Eye (tissue), 1 donor: ENCODE data around the gene ABLIM1.
A peak's percentile ranks its signal among the peaks of the same experiment; 100 is the strongest.

Experiments used
- DNase-seq: peaks from one replicate; pipeline ENCODE4 v3.0.0-alpha.2; 2015

ABLIM1 gene

DNA sequence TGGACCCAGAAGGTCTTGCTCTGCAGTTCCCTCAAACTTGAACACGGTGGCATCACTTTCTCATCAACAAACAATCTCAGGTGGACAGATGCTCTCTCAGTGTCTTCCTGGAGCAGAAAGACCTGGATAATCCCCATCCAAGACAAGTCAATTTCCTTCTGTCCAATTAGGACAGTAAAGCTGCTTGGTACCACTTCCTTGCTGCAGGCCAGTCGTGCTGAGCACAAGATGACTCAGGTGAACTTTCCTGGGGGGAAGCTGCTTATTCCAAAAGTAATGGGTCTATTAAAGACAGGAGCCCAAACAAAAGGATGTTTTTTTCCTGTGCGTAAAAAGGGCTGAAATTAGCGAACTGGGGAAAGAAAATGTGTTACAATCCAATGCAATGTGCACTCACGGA is 146.2 kb downstream of the ABLIM1 start:
- no peak for DNase-seq

DNA sequence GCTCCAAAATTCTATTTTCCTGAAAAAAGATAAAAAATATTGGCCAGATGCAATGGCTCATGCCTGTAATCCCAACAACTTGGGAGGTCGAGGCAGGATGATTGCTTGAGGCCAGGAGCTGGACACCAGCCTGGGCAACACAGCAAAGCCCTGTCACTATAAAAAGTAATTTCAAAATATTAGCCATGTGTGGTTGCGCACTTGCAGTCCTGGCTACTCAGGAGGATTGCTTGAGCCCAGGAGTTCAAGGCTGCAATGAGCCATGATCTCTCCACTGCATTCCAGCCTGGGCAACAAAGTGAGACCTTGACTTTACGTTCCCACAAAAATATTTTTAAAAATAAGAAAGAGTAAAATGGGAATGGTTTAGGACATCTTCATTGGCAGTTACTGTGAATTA is 149.7 kb downstream of the ABLIM1 start:
- no peak for DNase-seq

DNA sequence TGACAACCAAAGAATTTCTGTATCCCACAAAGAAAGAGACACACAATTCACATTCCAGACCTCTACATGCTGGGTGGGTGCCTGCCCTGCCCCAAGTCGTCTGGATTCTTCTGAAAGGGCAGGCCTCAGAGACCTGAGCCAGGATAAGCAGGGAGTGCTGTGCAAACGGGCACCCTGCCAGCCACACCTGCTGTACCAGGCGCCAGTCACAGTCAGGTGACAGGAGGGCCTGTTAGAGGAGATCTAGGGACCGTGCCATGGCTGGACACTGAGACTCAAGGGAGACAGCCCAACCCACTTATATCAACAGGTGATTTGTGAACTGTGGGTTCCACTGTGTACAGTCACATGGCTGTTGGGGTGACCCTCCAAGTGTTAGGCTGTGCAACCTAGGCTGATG is 150.6 kb downstream of the ABLIM1 start:
- DNase-seq = no peak

DNA sequence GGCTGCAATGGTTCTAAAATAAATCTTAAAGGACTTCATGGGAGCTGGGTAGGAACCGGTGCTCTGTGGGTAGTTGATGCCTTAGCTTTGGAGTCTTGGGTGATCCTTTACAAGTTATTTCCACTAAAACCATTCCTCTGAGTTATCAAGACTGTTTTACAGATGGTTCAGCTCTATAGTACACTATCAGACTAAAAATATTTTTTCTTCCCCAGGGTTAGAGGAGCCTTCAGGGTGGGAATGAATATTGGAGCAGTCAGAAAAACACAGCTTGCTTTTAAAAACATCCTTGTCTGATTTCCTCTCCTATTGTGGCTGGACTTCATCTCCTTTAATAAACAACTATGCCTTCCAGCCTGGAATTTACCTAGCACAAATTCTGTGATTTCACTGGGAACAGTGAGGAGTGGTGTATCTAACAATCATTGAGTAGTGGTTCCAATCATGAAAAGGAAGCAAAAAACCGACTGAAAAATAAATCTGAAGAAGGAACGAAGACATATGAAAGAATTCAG is 151.1 kb downstream of the ABLIM1 start:
- DNase-seq = no peak

DNA sequence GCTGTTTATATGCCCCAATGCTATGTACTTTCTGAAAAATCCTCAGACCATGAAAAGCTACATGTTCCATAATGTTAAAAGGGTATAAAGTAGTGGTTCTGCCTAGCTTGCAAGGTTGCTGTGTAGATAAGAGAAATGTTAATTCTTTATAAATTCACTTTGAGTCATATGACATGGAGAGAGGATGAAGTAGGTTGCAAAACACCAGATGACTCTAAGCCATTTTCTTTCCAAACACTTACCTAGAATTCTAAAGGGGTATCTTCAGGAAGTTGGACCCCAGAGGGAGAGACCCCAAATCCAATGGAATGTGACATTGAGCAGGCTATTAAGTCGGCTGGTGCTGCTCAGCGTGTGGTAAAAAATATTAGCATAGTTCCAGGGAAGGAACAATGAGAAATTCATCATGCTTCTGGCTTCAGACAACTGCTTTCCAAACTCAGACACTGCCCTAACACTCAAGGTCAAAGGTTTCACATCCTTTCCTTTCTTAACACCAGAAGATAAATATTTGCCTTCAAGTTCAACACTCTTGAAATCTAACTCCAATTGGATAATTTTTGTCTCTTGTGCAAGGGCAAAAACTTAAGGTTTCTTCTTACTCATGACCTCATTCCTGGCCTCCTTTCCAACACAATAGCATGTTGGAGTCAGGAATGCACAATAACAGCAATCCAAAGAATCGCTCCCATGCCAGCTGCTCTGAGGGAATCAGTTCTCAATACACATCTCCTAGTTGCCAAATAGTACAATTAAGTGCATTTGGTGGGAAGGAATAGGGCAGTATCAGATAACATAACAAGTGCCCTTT is 153.1 kb downstream of the ABLIM1 start:
- peak; percentile 90 for DNase-seq

DNA sequence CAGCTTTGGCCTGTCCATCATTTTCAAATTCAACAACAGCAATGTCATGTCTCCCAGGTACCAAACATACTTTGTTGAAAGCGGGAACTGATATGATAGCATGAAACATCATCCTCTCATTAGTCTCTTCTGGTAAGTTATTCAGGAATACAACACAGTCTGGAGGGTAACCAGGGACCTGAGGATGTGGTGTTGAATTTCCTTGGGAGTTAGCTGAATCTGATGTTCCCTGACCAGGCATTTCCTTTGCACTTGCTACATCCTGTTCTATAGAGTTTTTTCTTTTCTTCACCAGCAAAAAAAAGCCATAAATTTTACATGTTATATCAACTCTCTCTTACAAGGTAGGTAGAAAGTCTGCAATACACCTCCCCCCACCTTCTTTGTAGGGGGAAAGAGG is 156.0 kb downstream of the ABLIM1 start:
- DNase-seq = no peak

DNA sequence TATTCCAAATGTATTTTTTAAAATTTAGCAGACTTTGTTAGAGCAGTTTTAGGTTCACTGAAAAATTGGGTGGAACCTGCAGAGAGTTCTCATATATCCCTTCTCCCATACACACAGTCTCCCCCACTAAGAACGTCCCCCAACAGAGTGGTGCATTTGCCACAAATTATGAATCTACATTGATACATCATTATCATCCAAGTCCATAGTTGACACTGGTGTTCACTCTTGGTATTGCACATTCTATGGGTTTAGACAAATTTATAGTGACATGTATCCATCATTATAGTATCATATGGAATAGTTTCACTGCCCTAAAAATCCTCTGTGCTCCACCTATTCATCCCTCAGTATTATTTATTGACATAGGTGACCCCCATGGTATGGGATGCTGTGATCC is 156.4 kb downstream of the ABLIM1 start:
- DNase-seq = no peak

DNA sequence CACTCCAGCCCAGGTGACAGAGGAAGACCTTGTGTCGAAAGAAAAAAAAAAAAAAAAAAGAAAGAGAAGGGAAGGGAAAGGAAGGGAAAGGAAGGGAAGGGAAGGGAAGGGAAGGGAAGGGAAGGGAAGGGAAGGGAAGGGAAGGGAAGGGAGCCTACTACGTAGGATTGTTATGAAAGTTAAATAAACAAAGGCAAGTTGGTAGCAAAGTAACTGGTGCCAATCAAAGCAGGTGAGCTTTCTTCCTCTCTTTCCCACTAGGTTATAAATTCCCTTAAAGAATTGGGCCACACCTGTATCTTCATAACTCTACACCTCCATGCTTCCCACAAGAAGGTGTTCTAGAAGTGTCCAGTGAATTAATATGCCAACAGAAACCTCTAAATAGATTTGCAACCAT is 157.4 kb downstream of the ABLIM1 start:
- DNase-seq = no peak

DNA sequence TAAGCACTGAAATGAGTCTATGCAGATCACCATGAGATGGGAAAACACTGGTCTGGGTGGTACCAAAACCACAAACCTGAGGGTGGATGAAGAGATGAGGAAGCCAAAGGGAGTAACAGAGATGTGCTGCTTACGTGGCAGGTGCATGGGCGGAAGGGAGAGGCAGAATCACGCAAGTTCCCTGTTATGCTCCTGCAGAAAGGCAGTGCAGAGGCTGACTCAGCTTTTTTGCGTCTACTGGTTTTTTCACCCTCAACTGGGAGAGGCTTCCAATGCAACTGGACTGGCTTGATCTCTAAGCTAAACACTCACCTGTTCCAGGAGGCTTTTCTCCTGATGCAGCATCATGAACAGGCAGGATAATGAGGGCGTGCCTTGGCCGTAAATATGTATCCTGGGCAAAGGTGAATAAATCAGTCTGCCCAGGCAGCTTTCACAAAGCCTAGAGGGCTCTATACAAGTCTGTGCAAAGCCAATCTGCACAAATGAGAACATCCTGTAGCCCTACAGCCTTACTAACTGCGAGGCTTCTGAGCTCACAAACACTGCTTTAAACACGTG is 158.4 kb downstream of the ABLIM1 start:
- no peak for DNase-seq

DNA sequence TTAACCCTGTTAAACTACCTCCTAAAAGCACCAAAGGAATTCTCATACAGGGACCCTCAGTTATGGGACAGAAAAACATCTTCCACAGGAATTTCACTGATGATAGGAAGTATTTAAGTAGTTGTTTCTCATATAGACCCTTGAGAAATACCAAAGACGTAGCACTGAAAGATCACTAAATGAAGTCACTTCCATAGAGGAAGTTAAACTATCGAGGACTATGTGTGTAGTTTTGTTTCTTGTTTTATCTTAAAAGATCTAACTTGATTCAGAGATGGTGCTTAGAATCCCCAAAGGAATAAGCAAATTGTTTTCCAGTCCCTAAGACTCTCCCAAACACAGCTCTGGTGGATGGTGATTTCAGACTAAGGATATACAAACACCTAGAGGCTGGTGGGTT is 159.0 kb downstream of the ABLIM1 start:
- no peak for DNase-seq

DNA sequence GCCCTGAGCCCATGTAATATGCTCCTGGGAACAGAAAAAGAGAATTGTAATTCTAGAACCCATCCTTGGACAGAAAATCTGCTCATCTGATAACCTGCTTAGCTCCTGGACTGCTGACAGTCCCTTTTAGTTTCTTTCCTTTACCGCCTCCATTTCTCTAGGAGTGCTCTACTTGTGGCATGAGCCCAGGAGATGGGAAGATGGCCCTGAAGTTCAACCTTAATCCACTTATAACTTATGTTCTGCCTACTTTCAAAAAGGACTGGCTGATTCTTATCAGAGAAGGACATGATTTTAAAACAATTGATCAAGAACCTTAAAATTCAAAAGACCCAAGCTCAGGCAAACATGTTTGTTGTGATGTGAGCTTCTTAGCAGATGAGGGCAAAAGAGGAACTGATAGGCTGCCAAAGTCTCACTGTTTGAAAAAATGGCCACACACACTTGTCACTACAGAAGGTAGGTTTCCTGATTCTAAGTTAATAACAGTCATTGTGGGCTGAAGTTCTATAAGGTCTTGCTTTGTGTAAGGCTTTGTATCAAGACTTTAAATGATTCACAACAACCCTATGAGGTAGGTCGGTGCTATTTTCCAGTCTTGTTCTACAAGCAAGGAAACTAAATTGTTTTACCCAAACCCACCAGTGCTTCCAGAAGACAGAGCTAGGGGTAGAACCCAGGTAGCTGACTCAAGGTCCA is 159.5 kb downstream of the ABLIM1 start:
- DNase-seq = no peak

DNA sequence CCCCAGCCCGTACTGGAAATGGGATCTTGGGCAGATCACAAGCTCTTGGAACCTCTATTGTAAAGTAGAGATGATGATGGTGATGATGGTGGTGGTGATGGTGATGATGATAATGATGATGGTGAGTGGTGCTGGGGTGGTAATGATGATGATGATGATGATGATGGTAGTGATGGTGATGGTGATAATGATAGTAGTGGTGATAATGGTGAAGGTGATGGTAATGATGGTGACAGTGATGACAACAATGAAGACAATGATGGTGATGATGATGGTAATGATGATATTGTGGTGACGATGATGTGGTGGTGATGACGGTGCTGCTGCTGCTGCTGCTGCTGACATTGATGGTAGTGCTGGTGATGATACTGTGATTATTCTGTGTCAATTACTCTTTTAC is 162.8 kb downstream of the ABLIM1 start:
- DNase-seq = no peak

DNA sequence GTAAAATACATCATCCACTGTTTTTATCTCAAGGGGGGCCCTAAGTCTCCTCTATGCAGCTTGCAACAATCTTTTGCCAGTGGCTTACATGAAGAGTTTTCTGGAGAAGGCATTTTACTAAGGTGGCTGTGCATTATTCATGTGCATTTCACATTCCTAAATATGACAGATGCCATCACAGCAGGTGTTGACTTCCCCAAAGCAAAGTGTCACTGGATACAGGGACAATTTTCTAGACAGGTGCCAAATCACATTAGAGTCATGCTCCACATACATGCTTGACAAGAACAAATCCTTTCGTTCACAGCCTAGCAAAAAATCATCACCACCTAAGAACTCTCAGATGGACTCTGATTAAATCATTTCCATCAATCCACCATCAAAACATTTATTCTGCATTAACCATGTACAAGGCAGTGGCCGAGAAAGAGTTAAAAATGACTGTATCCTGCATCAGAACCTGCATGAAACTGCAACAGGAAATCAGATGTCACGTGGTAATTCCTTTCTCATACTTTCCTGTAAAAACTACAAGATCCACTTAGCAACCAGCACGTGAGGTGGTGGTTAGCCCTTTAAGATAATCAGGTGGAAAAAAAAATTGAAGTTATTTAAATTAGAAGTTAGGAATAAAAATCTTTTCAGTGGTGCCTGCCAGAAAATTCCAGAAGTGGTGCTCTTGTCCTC is 165.6 kb downstream of the ABLIM1 start:
- peak; percentile 77 for DNase-seq

DNA sequence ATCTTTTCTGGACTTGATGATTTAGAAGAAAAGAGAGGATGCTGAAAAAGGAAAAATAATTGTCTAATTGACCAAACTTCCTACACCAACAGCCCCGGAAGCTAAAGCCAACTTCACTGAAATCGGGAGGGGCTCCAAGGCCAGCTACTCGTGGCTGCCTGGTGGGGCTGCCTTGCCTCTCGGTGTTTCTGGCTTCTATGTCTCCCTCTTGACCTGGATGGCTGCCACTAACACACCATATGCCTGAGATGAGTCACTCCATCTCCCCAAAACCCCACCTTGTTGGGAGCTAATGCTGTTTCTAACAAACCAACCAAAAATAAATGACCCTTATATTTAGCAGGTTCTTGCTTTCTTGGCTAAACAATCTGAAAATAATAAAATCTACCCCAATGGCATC is 166.1 kb downstream of the ABLIM1 start:
- no peak for DNase-seq

DNA sequence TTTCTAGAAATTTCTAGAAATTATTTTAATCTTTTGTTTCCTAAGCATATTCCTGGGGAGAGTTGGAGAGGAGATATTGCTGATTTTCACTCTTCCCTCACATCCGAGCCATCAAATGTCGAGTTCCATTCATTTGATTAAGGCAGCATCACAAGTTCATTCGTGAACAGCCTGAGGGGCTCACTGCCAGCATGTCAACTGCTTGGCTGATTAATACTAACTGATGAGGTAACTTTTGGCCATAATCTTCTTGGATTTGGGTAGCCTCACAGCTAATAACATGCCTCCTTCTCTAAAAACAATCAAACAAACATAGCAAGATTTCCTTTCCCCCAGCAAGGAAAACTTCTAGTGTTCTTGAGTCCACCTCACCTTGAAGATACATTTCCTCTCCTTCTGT is 166.7 kb downstream of the ABLIM1 start:
- peak; percentile 76 for DNase-seq

DNA sequence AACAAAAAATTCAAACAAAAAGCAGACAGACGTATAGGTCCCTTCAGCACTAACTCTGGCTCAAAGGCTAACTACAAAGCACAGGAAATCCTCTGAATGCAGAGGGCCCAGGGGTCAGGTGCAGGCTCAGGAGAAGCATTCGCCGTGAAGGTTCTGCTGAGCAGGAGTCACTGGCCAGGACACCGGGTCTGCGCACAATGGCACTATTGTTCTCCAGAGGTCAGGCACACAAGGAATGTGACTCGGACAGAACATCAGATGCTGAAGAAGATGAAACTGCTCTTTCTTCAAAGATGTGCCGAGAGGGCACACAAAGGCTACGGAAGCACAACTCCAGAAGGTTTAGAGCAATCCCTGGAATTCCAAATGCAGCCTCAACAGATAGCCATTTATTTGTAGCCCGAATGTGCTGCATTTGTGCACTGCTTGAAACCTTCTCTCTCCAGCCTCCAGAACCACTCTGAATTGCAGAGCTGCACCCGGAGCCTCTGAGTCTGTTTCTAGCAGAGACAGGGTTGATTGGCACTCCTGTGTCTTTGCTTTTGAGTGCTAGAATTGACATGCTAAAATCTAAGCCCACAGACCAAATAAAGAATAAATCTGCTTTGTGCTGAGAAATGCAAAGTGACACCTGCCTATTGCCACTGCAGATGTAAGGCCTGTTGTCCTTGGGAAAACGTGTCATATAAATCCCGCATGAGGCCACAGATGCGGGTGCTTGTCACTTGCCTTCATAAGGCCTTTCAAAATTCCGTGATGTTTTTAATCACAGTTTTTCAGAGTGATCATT is 168.4 kb downstream of the ABLIM1 start:
- DNase-seq = peak; percentile 74

DNA sequence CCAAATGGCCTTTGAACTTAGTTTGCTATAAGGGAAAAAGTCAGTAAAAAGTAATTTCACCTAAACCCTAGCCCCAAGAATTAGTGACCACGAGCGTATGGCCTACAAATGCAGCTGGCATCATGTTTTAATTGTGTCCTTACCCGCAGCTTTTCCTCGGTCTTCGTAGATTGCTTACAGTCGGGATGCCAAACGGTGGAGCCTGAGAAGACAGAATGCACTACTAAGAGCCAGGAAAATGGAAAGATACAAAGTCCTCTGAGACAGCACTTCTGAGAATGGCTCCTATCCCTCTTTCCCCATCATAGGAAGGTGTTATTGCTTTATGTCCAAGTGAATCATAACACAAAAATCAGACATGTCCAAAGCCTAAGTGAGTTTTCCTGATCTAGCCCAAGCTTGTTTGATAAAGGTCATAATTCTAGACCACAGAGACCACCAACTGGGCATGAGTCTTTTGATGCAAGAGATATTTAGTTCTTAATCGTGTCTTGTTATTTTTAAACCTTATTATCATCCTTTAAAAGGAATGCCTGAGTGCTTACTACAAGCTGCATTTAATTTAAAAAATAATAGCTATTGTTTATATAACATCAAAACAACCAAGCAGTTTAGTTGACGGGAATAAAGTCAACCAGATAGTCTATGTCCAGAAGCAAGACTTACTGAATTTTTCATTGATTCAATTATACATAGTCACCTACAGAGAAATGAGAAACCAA is 170.1 kb downstream of the ABLIM1 start:
- peak; percentile 38 for DNase-seq

DNA sequence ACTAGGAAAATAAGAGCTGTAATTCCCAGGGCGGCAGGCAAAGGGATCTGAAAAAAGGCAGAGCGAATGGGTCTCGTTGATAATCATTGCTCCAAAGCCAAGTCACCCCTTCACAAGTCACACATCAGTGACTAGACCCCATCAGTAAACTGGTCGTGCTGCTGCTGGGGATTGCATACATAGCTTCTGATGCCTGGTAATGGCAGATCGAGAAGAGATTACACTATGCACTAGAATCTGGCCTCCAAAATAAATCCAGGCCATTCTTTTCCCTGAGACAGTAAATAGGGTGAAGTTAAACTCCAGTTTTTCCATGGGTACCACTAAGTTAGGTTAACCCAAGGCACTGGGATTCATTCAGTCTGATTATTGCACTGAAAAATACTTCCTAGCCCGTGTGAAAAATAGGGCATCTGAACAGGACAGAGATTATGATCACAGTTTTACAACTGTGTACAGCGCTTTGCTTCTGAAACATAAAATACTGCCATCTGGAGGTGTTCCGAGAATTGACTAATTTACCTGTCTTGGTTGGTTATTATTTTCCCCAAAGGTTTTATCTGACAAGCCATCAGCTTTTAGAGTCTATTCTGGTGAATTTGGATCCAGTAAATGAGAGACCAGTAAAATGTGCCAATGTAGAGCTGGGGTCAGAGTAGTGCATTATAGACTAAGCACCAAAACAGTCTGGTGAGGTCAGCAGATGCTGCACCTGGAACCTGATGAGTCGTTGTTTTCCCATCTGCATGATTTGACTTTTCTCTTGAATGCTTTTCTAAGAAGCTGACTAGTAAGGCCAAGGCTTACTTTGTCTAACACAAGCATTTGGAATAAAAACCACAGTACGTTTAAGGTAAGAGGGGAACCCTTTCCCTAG is 170.9 kb downstream of the ABLIM1 start:
- no peak for DNase-seq

DNA sequence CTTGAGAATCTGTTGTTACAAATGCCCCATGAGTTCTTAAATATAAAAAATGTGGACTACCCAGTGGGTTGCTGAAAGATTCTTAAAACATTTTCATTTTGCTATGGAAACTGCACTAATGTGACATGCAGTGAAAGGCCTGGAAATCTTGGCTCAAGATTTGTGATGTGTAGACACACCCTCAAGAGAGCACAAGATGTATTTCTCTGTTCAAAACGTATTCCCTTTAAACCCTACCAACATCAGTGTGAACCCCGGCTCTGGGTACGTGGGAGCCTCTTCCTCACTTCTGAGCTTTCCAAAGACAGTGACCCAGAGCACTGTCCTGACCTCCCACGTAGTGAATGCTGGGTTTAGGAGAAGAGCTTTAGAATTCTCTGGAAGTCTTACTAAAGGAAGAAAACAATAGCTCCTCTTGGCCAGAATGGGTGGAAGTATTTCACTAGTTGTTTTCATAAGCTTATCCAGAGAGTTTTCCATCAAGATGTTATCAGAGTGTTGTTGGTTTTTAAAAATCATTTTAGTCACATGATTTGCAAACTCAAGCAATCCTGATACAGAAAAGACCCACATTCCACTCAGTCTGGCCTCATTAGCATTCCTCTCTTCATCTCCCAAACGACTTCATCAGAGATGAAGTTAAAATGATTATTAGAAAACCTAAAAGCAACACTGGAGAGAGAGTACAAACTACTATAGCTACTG is 172.2 kb downstream of the ABLIM1 start:
- no peak for DNase-seq

DNA sequence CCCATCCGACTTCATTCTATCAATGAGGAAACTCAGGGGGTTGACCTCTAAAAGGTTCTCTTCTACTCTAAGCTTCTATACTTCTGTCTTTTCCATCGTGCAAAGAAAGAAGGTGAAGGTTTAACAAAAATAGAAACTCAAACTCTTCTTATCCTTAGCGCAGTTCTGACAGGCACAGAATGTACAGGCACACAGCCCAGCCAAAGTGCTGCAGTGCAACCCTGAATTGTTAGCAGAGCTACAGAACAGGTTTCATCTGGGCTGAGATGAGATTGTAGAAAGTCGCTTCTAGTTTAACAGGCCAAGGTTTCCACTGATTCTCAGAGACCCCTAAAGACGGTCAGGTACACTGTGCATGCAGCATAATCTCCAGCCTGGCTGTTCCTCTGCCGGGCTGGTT is 174.5 kb downstream of the ABLIM1 start:
- DNase-seq = no peak
